GM18517 (cell line): Measurements from ENCODE around the gene AGRN.
"Not testable (repeated sequence)": the region's sequence is repeated elsewhere in the genome, so short reads cannot be mapped to it uniquely, and the experiment has no call there.

ENCODE experiments used
- ATAC-seq: cut with Tn5 transposase; IDR thresholded peaks from one replicate; pipeline ENCODE4 v1.9.1; 2021; ENCODE audit warnings: mild to moderate bottlenecking, moderate library complexity; ENCODE audit not compliant: unreplicated experiment

Gene AGRN

GRCh38 chr1:1049318-1050165 is 29.6 kb downstream of the AGRN start:
- no peak for ATAC-seq

- ATAC-seq = no peak
These were observed 30.7 kb downstream of the AGRN start for GRCh38 chr1:1050577-1051052.

GRCh38 chr1:1051127-1051810 is 31.3 kb downstream of the AGRN start:
- ATAC-seq = no peak

- no peak for ATAC-seq
These were observed 32.3 kb downstream of the AGRN start for GRCh38 chr1:1052003-1052840.

GRCh38 chr1:1053022-1053421 is 33.1 kb downstream of the AGRN start:
- ATAC-seq = no peak

GRCh38 chr1:1053682-1054081 is 33.8 kb downstream of the AGRN start:
- ATAC-seq = no peak

GRCh38 chr1:1054099-1054700 is 34.3 kb downstream of the AGRN start:
- ATAC-seq = no peak

GRCh38 chr1:1054971-1055370 is 35.1 kb downstream of the AGRN start:
- no peak for ATAC-seq

- ATAC-seq = no peak
These were observed 36.2 kb downstream of the AGRN start for GRCh38 chr1:1055841-1056736.

GRCh38 chr1:1057769-1058087 is 37.8 kb downstream of the AGRN start:
- ATAC-seq = not testable (repeated sequence)

- ATAC-seq = no peak
These were observed 38.4 kb downstream of the AGRN start for GRCh38 chr1:1058088-1058905.

- peak; percentile 15 for ATAC-seq
These were observed 39.1 kb downstream of the AGRN start for GRCh38 chr1:1058921-1059493.

- ATAC-seq = peak; percentile 52
These were observed 39.8 kb downstream of the AGRN start for GRCh38 chr1:1059494-1060280.

GRCh38 chr1:1060281-1061000 is 40.5 kb downstream of the AGRN start:
- no peak for ATAC-seq

- ATAC-seq = no peak
These were observed 41.9 kb downstream of the AGRN start for GRCh38 chr1:1061682-1062345.

GRCh38 chr1:1062348-1063163 is 42.6 kb downstream of the AGRN start:
- no peak for ATAC-seq
